ENCODE measurements around the gene LITAF.

LITAF gene

DNA sequence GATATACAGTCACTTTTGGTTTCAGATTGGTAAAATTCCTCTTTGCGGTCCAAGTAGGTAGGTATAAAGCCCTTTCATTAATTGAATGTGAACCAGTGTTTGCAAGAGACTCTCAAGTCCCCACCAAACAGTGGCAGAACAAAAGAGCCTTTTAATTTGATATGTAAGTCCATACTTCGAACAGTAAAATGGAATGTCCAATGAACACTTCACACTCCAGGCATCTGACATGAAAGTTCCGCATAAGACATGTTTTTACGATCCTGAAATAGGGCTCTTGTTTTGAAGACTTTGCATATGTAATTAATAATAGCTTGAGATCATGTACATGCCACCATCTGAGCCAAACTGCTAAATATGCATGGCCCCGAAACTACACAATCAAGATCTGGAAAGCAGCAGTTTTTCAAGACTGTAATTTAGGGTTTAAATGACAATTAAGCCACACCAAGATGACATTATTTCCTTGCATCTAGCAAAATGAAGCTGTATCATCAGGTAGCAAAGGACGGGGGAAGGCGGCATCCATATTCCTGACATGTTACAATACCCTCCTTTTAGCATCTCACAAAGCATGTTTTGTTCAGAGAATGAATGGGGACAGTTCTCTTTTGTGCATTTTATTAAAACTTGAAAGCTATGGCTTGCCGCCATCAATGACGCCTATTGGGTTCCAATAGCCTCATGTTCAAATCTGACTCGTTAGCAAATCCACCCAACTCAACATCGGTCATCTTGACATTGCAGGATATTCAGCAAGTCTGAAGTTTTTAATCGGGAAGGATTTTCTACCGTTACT lies 39.4 kb downstream of the LITAF start:
- no peak for DNase-seq

DNA sequence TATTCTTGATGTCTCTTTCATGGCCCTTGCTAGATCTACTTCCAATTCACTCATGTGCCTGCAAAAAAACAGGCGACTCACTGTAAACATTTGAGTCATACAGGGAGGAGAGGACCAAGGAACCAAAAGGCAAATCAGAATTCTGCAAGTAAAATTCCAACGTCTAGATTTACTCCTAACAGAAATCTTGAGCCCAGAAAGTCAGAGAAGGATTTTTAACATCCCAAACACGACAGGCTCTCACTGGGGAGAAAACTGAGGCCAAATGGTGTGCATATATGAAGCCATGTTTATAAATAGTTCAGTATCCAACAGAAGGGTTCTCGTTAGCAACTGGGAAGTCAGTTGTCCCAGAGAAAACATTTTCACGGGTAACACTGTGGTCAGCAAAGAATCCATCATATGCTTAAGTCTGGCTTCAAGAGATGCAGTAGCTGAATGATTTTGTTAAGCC lies 40.1 kb downstream of the LITAF start:
- DNase-seq: no peak

DNA sequence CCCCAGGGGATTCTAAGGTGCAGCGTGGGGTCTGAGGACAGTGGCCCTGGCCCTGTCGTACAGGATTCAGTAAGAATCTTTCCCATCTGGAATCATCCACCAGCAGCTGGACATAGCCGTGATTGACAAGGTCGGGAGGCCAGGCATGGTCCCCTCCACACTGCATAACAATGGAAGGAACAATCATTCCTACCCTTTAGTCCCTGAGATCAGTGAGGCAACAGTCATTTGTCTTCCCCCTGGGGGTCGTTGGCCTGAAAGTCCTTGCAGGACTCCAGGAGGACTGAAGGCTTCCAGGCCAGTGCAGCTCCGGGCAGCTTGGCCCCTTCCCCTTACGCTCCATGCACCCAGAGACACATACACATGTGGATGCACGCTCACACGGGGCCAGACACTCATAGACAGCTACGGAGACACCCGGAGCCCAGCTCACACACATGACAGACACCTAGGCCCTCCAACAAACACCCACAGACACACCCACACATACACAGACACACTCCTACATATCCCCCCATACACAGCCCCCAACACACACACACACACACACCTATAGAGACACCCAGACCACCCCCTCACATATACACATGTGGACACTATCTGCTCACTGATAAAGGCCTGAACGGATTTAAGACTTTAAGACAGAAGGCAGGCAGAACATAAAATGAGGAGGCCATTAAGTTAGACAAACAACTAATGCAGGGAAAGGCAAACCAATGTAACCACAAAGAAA lies 42.9 kb downstream of the LITAF start:
- no peak for DNase-seq

DNA sequence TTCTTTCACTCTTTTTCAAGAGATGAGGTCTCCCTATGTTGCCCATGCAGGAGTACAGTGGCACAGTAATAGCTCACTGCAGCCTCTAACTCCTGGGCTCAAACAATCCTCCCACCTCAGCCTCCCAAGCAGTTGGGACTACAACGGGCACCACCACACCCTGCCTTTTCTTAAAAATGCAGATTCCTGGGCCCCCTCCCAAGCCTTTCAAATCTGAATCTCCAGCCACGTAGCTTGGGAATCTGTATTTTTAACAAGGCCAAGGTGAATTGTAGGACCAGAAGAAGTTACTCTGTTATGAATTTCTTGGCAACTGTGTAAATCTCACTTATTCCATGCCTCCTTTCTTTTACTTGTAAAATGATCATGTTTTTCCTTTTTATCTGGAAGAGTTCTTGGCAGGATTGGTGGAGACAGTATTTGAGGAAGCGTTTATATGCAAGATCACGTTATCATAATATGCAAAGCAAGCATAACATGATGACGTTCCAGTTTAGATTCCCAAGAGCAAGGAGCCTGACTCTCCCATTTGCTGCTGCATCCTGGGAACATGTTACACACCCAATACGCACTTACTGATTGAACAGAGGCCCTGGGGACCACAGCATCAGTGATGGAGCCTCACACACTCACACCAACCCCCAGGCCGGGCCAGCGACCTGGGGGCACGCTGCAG lies 44.5 kb downstream of the LITAF start:
- DNase-seq: no peak

DNA sequence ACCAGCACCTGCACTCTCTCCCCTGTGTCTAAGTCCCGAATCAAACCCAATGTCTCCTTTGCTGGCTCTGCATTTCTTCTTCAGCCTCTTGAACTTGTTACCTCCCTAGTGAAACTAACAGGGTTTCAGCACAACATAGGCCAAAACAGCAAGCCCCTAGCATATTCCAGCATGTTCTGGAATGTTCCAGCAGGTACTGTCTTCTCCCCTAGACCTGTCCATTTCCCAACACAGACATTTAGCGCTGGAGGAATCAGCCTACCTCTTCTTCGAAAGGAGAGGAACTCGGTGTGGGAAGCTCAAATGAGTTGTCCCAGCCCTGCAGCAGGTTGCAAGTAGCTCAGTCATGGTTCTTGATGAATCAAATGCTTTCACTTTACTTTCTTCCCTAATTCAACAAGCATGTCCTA lies 47.1 kb downstream of the LITAF start:
- DNase-seq: no peak

DNA sequence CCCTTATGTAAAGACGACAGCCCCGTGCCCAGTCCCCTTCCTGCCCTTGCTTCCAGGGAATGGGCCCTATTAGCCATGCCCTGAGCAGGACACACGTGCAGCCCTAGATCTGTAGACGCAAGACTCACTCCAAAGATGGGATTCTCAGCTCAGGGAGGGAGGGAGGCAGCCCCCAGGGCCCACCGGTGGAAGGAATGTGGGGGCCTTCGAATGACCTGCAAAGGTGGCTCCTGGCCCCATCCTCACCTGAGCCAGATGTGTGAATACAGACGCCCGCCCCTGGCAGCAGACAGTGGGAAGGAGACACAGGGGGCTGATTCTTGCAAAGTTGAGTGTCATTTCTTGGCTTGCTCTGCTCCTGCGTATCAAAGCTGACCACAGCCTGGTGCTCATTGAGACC lies 47.8 kb downstream of the LITAF start:
- no peak for DNase-seq

DNA sequence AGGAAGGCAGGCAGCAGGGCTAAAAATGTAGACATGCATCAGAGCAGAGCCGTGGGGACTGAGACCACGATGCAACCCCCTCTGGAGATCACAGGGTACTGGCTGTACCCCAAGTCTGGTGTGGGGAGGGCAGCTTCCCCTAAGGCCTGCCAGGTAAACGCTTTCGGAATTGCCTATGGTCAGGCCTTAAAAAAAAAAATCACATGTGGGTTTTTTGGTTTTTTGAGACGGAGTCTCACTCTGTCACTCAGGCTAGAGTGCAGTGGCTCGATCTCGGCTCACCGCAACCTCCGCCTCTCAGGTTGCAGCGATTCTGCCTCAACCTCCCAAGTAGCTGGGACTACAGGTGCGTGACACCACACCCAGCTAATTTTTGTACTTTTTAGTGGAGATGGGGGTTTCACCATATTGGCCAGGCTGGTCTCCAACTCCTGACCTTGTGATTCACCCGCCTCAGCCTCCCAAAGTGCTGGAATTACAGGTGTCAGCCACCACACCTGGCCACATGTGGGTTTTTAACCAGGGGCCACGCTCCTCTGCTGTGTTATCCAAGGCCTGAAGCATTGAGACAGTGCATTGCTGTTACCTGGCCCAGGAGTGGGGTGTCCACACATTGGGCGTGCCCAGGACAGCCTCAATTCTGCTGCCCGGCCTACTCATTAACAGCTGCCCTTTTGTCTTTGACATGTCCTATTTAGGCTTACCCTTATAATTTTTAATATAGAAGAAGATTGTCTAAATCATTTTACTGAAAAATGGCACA lies 50.4 kb downstream of the LITAF start:
- no peak for DNase-seq

DNA sequence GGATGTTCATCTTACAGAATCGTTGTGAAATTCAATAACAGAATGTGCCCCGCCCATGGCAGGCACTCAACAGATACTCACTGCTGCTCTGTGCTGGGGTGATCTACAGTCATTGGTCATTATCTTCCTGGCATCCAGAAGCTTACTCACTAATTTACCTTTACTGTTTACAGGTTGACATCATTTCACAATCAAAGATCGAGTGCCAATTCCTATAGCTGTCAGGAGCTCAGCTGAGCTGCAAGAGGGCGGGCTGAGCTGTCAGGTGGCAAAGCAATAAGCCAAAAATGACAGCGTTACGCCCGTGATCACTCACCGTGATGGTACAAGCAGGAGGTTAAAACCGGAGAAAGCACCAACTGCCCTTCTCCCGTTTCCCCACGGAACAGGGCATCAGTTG lies 51.2 kb downstream of the LITAF start:
- no peak for DNase-seq

DNA sequence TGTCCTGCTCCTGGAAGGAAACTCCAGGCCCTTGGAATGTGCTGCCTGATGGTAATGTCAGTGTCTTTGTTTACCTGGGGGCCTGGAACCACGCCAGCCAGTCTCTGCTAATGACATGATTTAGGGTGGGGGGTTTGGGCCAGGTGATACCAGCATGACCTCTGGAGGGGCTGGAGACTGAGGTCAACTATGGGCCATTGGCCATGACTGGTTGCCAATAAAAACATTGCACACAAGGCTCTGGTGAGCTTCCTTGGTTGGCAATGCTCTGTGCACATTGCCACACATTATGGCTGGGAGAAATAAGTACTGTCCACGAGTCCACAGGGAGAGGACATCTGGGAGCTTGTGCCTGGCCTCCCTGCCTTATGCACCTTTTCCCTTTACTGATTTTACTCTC lies 52.5 kb downstream of the LITAF start:
- no peak for DNase-seq

DNA sequence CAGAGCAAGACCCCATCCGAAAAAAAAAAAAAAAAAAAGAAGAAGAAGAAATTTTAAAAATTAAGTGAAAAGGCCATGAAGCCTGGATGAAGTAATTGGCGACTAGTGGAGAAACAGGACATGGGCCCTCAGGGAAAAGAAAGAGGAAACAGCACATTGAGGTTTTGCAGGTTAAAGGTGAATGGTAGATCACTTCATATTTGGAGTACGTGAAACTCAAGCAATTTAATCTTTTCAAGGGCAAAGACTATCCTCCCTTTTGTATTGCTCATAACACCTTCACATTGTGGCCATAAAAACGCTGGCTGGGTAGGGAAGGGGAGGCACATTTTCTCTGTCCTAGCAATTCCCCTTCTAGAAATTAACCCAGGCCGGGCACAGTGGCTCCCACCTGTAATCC lies 53.1 kb downstream of the LITAF start:
- no peak for DNase-seq

DNA sequence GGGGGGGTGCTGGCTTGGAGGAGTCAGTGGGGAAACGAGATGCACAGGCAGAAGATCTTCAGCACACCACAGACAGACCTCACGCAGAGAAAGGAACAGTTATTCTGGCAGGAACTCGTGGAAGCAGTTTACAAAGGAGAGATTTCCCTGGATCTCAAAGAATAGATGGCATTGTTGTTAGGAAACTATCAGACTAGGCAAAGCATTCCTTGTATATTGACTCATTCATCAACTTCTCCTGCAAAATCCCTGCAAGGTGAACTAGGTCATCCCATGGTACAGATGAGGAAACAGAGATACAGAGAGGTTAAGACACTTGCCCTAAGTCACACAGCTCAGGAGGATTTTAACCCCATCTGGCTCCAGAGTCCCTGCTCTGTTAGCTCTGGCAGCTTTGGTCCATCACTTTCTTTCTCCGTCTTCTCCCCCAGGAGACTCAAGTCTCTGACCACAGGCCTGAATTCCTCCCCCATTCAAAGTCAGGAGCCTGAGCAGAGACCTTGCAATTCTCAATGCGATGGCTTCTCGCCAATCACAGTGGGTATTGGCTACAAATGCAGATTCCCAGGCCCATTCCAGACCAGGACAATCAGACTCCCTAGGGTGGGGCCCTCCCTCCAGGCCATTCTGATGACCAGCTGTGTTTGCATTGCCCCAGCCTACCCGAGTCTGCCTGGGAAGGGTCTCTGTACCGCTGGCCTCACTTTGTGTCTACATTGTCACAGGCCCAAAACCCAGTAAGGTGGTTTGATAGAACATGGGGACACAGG lies 56.4 kb downstream of the LITAF start:
- DNase-seq: no peak

DNA sequence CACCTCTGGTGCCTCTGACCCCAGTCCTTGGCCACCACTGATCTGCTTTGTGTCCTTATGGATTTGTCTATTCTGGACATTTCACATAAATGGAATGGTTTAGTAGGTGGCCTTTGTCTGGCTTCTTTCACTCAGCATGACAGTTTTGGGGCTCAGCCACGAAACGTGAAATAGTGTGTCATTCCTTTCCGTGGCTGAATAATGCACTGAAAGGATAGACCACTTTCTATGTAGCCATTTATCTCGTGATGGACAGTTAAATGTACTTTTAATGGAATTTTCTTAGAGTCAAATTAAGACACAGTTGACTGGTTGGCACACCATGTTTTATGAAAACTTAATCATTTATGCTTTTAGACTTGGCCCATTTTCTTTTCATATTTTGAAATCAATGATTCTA lies 57.4 kb downstream of the LITAF start:
- DNase-seq: no peak

DNA sequence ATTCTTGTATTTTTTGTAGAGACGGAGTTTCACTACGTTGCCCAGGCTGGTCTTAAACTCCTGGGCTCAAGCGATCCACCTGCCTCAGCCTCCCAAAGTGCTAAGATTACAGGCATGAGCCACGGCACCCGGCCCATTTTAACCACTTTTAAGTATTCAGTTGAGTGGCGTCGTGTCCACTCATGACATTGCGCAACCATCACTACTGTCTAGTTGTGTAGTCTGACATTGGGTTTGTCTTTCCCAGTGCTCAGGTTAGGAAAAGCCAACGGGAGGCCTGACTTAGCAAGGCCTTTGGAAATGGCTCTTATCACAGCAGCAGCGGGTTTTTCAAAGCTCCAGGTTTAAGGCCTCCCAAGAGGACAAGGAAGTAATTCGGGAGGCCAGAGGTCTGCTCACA lies 58.7 kb downstream of the LITAF start:
- no peak for DNase-seq

DNA sequence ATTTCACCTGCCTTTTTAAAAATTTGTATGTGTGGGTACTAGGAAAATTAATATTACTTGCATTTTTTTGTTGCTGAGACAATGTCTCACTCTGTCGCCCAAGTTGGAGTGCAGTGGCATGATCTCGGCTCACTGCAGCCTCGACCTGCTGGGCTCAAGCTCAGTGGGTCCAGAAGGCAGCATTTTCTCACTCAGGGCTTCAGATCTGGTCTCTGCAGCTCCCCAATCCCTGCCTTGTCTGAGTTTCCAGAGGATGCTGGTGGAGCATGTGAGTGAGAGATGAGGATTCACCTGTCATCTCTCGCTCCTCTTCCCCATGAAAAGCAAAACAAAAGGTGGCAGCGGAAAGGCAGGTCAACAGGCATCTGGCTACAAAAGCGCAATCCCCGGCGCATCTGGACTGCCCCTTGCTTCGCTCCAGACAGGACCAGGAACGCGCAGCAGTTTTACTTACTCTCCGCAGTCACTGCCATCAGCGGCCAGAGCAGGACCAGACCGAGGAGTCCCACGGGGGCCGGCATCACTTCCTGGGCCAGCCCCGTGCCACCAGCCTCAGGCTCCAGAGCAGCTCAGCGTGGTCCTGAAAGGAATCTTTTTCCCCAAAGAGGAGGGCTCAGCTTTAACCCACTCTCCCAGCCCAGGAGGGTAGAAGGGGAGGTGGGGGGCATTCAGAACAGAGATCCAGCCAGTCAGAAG lies 59.9 kb downstream of the LITAF start:
- no peak for DNase-seq

DNA sequence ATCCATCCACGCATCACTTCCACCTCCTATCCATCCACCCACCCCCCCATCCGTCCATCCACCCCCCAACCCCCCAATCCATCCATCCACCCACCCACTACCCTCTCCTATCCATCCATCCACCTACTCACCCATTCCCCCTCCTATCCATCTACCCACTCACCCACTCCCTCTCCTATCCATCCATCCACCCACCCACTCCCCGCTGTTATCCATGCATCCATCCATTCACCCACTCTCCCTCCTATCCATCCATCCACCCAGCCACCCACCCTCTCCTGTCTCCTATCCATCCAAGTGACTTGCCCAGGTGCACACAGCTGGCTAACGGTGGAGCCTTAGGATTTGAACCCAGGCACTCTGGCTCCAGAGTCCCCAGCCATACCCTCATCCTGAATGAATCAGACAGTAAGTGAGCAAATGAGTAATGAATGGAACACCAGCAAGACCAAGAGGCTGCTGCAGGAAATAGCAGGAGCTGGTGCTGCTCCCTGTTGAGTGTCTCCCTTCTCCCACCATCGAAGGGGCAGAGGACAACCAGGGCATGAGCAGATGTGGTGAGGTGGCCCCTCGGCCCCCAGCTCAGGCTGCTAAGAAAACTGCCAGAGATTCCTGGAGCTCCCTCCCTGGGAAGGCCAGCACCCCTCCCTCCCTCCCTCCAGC lies 62.5 kb downstream of the LITAF start:
- no peak for DNase-seq

DNA sequence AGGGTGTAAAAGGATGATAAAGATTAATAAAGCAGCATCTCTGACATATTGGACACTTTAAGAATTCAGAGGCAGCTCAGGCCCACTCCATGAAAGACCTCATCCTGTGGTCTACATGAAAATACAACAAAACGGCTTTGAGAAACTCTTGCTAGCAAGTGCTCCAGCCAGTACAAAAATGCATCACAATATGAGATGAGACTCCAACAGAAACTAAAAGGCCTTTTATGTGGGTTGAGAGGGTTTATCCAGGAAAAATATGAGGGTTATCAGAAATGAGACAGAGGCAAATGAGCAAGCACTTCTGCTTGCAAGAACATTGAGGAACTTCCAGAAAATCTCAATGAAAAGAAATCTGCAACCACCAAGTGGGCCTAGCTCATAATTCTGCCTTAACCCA lies 65.7 kb downstream of the LITAF start:
- DNase-seq: no peak

DNA sequence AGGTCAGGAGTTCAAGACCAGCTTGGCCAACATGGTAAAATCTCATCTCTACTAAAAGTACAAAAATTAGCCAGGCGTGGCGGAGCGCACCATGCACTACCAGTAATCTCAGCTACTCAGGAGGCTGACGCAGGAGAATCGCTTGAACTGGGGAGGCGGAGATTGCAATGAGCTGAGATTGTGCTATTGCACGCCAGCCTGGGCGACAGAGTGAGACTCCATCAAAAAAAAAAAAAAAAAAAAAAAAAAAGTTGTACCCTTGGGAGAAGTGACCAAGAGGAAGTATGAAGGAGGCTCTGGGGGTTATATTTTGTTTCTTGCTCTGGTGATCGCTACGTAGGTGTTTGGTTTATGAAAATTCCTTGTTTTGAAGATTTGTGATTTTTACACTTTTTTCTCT lies 66.3 kb downstream of the LITAF start:
- DNase-seq: no peak

DNA sequence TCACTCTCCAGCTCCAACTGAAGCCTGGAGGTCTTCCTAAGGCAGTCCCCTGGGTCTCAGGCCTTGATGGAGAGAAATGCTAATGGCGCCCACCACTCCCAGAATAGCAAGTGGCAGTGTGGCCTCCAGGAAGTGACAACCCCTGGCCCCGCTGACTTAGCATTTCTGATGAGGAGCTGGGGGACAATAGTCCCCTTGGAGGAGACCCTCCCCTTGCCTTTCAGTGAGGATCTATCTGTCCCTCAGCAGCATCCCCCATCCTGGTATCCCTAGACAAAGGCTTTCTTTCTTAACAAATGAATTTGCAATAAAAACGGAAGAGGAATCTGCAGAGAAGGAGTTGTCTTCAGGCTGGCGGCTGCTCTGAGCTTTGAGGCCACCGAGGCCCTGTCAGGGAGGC lies 68.8 kb downstream of the LITAF start:
- no peak for DNase-seq

DNA sequence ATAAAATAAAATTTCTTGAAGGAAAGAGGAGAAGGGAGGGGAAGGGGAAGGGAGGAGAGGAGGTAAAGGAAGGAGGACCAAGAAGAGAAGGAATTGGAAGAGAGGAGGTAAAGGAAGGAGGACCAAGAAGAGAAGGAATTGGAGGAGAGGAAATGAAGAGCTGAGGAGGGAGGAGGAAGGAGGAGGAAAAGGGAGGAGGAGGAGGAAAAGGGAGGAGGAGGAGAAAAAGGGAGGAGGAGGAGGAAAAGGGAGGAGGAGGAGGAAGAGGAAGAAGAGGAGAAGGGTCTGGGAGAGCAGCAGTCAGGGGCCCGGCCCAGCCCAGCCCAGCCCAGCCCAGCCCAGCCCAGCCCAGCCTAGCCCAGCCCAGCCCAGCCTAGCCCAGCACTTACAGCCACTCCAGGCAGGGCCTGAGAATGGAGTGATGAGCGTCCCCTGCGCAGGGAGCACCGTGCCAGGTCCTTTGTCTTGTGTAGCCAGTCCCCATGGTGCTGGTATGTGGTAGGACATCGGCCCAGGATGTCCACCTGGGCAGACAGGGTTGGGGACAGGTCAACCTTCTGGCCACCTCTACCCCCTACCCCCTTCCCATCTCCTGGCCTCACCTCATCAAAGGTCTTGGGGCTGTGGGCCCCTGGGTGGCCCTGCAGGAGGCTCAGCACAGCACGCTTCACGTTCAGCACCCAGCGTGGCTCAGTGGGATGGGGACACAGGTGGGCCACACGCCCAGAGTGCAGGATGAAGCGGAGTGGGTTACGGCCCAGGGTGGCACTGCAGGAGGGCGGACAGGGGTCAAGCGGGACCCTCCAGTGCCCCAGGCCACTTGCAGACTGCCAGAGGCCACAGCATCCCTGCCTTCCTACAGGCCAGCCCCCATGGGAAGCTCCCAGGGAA lies 70.9 kb downstream of the LITAF start:
- DNase-seq: no peak

DNA sequence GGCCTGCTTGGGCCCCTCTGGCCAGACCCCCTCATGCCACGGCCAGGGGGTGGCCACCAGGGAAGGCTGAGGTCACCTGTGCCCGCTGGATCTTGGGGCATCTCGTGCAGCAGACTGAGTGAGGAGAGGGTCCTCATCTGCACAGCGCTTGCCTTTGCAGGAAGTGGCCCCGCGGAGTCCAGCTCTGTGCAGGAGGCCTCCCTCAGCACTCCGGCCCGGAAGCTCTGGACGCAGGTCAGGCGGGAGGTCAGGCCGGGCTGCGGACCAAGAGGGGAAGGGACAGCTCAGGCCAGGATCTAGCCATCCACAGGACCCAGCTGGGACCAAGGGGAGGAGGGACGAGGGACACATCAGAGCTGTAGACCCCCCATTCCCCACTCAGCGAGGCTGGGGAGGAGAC lies 72.4 kb downstream of the LITAF start:
- no peak for DNase-seq

All from NCI-H82 (cell line).